Esophagus squamous epithelium (tissue), 5 donors: ENCODE measurements around the gene FH. TPM values are rescaled to one million over a fixed set of nuclear protein-coding genes. Genes with fewer than 3 reads are reported as not detected.

Source experiments
- DNase-seq: peaks from one replicate; lab custom pipeline; 2025; lab: John Stamatoyannopoulos, UW
- H3K27ac ChIP-seq, 4 donors: fragments of 200-600 bp; sonication (generic); one replicate each; pipeline ENCODE4 v1.5.1; 2016 to 2019; ENCODE audit warnings: mild to moderate bottlenecking in 1 of 4
- H3K27me3 ChIP-seq, 4 donors: fragments of 200-600 bp; sonication (generic); 1 replicate in 3 of 4; 2 replicates in 1 of 4; pipeline versions ENCODE4 v1.5.1 to v1.6.0; 2017 to 2021; ENCODE audit warnings: antibody characterized with exemption in 1 of 4
- H3K36me3 ChIP-seq, 3 donors: fragments of 200-600 bp; sonication (generic); one replicate each; pipeline ENCODE4 v1.5.1; 2016 to 2019
- H3K4me1 ChIP-seq, 3 donors: fragments of 200-600 bp; sonication (generic); one replicate each; pipeline ENCODE4 v1.5.1; 2017 to 2019
- H3K4me3 ChIP-seq, 4 donors: fragments of 200-600 bp; sonication (generic); 1 replicate in 3 of 4; 2 replicates in 1 of 4; pipeline ENCODE4 v1.5.1; 2016 to 2019; ENCODE audit warnings: mild to moderate bottlenecking in 2 of 4, moderate library complexity in 1 of 4
- H3K9me3 ChIP-seq, 3 donors: fragments of 200-600 bp; sonication (generic); one replicate each; pipeline ENCODE4 v1.5.1; 2016 to 2019
- POLR2A ChIP-seq, 4 donors: fragments of 450-650 bp; IDR thresholded peaks; one replicate each; pipeline ENCODE4 v1.6.1; 2017; ENCODE audit warnings: antibody characterized with exemption in 4 of 4, mild to moderate bottlenecking in 4 of 4, moderate library complexity in 3 of 4
- WGBS, 2 donors: methylation state at CpG; one replicate each; pipeline ENCODE4 v1.1.5; 2018; 5-methylcytosine and 5-hydroxymethylcytosine counted together
- intact Hi-C: fragments of 100-400 bp; cut with DNase I; formaldehyde crosslinking; loops from one replicate; pipeline ENCODE4 v1.15.0; 2022
- total RNA-seq, 4 donors: library from RNA; depleted of rRNA; stranded (reverse); fragments of >200 nt; gene quantifications; one replicate each; pipeline ENCODE4 v1.1.0, GENCODE V29; 2016
- TF ChIP-seq, protein P1 (sequence below), 6 experiments: fragments of 450-650 bp in 4 of 6; fragments of 200-600 bp in 2 of 6; sonication (generic) in 2 of 6; IDR thresholded peaks; one replicate each; pipeline ENCODE4 v1.5.1; 2016 to 2019; ENCODE audit warnings: antibody characterized with exemption in 6 of 6, mild to moderate bottlenecking in 4 of 6, moderate library complexity in 4 of 6
- donor health status: DM: yes; HTN: yes; CAD: no.

FH gene
- total RNA-seq, 4 donors from 2014 or later: 44.6 to 101 (median 70.0) TPM

DNA sequence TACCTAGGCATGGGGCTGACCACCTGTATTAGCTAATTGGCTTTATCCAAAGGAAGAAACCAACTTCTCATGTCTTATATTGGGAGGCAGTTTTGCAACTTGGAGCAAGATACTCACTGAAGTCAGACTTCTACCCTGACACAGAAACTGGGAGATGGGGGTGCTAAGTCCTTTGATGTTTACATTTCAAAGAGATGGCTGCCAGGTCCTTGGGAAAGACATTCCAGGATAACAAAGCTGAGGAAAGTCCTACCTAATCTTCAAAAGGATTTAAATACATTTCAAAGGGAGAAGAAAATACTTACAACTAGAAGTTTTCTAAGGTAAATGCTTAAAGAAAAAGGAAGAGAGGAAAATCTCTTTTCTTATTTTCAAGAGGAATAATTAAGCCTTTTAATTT lies 62.1 kb downstream of the FH start:
- Histone ChIP-seq H3K4me3 (no peak overlapping the region), H3K4me1 (no peaks in the 10 kb centered on the region), H3K9me3 (no peaks in the 10 kb centered on the region), H3K27me3 (no peaks in the 10 kb centered on the region), H3K36me3 (no peaks in the 10 kb centered on the region), H3K27ac (no peak overlapping the region)
- intact Hi-C loops: no loop called here
- TF ChIP-seq, protein P1, sequence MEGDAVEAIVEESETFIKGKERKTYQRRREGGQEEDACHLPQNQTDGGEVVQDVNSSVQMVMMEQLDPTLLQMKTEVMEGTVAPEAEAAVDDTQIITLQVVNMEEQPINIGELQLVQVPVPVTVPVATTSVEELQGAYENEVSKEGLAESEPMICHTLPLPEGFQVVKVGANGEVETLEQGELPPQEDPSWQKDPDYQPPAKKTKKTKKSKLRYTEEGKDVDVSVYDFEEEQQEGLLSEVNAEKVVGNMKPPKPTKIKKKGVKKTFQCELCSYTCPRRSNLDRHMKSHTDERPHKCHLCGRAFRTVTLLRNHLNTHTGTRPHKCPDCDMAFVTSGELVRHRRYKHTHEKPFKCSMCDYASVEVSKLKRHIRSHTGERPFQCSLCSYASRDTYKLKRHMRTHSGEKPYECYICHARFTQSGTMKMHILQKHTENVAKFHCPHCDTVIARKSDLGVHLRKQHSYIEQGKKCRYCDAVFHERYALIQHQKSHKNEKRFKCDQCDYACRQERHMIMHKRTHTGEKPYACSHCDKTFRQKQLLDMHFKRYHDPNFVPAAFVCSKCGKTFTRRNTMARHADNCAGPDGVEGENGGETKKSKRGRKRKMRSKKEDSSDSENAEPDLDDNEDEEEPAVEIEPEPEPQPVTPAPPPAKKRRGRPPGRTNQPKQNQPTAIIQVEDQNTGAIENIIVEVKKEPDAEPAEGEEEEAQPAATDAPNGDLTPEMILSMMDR (IDR thresholded peaks at IDR 0.05): no peak
- no peak for TF ChIP-seq POLR2A (IDR thresholded peaks at IDR 0.05)
- no peak for DNase-seq

DNA sequence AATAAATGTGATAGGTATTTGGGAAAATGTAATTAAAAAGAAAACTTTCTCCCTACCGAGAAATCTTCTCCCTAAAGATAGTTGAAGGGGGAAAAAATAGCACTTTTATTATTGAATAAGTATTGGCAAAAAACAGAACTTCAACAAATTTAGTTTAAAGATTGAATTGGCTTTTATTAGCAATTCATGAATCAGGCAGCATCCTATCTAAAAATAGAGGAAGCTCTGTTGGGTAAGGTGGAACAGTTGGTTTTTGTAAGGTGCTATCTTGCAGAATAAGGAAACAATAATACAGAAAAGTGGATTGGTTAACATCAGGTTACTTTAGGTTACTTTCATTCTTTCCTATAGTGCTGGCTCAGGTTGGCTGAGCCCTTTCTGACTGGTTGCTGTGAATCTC lies 62.8 kb downstream of the FH start:
- Histone ChIP-seq H3K4me3 (no peak overlapping the region), H3K27me3 (no peaks in the 10 kb centered on the region), H3K4me1 (no peaks in the 10 kb centered on the region), H3K27ac (no peak overlapping the region), H3K9me3 (no peaks in the 10 kb centered on the region), H3K36me3 (no peaks in the 10 kb centered on the region)
- intact Hi-C loops: no loop called here
- no peak for DNase-seq
- 79 to 80% methylated on average over 1 of the region's 1 CpG for WGBS, 2 donors
- TF ChIP-seq POLR2A (IDR thresholded peaks at IDR 0.05): no peak
- TF ChIP-seq, protein P1 (IDR thresholded peaks at IDR 0.05): no peak

DNA sequence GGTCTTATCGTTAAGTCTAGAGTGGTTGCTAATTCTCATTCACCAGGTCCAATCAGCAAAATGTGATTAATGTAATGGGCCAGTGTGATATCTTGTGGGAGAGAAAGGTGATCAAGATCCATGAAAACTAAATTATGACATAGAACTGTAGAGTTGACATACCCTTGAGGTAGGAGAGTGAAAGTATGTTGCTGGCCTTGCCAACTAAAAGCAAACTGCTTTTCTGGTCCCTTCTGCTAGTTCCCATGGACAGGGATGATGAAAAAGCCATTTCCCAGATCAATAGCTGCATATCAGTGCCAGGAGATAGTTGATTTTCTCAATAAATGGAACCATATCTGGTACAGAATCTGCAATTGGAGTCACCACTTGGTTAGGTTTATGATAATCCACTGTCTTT lies 65.8 kb downstream of the FH start:
- no peaks in the 10 kb centered on the region for H3K9me3 ChIP-seq
- H3K4me1 ChIP-seq: no peaks in the 10 kb centered on the region
- H3K4me3 ChIP-seq: no peak overlapping the region
- DNase-seq: no peak
- H3K36me3 ChIP-seq: no peaks in the 10 kb centered on the region
- intact Hi-C loops: no loop called here
- 79 to 94% methylated on average over 1 of the region's 1 CpG for WGBS, 2 donors
- no peak for TF ChIP-seq POLR2A (IDR thresholded peaks at IDR 0.05)
- TF ChIP-seq, protein P1 (IDR thresholded peaks at IDR 0.05): no peak
- no peaks in the 10 kb centered on the region for H3K27me3 ChIP-seq
- no peak overlapping the region for H3K27ac ChIP-seq

DNA sequence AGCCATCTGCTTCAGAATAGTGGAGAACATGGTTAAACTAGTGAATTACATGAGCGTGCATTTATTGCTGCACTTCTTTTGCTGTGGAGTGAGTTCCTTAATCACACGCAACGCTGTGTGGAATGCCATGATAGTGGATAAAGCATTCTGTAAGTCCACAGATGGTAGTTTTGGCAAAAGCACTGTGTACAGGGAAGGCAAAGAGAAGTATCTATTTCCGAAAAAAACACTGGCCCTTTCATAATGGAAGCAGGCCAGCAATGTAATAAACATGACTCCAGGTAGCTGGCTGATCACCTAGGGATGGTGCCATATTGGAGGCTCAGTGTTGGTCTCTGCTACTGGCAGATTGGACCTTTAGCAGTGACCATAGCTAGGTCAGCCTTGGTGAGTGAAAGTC lies 67.6 kb downstream of the FH start:
- intact Hi-C loops: no loop called here
- no peak for TF ChIP-seq POLR2A (IDR thresholded peaks at IDR 0.05)
- TF ChIP-seq, protein P1 (IDR thresholded peaks at IDR 0.05): no peak
- Histone ChIP-seq H3K4me1 (no peaks in the 10 kb centered on the region), H3K36me3 (no peaks in the 10 kb centered on the region), H3K27ac (no peak overlapping the region), H3K27me3 (no peaks in the 10 kb centered on the region), H3K4me3 (no peak overlapping the region), H3K9me3 (no peaks in the 10 kb centered on the region)
- DNase-seq: no peak
- WGBS, 2 donors: 82 to 88% methylated on average over 4 of the region's 4 CpGs

Other genes with a start within 250 kb of the FH start
- not detected for gene RGS7, start 162.6 kb downstream of the FH start, total RNA-seq
- gene KMO, start 12.6 kb upstream of the FH start, total RNA-seq: under 1 TPM; 0.04 to 0.19 (median 0.07) TPM
- 1 to 10 TPM; 4.2 to 9.0 (median 6.3) TPM for gene CHML, start 120.6 kb upstream of the FH start, total RNA-seq
- gene OPN3, start 120.6 kb upstream of the FH start, total RNA-seq: 10 to 100 TPM; 16.9 to 23.8 (median 21.9) TPM
- gene WDR64, start 132.5 kb upstream of the FH start, total RNA-seq: not detected